ENCODE measurements around the gene KSR1.
"Not testable (repeated sequence)": the region's sequence is repeated elsewhere in the genome, so short reads cannot be mapped to it uniquely, and the experiment has no call there.

Gene KSR1

DNA sequence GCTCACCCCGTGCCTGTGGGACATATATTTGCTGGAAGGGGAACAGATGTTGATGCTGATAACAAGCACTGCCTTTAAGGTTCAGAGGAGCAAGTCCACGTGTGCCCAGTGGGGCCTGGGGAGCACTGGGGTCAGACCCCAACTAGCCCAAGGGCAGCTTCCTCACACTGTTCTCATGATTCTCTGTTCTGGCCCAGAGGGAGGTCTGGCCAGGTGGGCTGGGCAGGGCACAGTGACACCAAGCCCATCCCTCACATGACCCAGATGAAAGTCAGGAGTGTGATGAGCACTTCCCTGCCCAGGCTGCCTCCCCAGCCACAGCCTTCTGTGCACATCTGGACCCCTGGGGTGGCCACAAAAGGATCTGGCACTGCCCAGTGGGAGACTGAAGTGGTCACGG, 29.8 kb upstream of the KSR1 start:
- not testable (repeated sequence) for DNase-seq (ENCODE audit: low spot score)

GRCh38 chr17:27427166-27427862, 28.9 kb upstream of the KSR1 start:
- DNase-seq (ENCODE audit: low spot score) = not testable (repeated sequence)

- DNase-seq (ENCODE audit: low spot score) = no peak
Observed at GRCh38 chr17:27428781-27429505, 27.3 kb upstream of the KSR1 start.

DNA sequence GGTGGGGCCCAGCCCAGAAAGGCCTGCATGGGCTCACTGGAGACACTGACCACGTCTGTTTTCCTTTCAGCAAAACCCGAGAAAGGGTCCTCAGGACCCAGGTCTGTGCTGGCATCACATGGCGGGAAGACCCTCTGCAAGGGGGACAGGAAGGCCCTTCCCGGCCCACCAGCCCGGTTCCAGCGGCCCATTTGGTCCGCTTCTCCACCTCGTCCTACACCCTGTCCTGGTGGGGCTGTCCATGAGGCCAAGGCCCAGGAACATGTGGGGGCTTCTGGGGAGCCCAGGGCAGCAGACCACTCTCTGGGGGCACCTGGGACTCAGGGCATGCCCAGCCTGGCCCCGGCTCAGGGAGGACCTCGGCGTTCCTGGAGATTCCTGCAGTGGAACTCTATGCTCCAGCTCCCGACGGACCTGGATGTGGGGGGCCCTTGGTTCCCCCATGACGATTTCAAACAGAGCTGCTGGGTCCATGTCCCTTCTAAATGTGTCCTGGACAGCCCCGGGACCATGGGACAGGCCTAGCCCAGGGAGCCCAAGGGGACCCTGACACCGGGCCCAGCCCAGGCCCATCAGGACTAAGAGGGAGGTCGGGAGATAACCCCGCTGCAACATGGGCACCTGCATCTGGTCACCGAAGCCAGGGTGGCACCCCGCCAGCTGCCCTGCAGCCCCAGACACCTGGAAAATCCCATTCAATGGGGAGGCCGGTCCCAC, 26.4 kb upstream of the KSR1 start:
- DNase-seq (ENCODE audit: low spot score) = no peak

DNA sequence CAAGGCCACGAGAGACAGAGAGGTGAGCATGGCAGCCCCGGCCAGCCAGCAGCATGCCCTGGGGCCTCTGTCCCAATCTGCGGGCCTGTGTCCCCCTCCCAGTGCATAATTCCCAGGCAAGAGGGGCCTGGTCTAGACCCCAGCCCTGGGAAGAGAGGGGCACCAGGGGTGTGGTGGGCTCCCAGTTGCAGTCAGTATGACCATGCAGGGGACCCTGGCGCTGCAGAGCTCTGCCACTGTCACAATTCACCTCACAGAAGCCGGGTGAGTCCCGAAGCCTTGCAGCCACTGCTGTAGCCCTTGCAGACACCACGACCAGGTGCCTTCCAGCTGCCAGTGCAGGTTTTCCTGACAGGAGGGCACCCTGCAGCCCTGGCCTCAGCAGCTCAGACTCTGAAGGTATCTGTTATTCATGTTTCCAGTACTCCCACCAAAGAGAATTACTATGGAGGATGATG, 25.8 kb upstream of the KSR1 start:
- no peak for DNase-seq (ENCODE audit: low spot score)

DNA sequence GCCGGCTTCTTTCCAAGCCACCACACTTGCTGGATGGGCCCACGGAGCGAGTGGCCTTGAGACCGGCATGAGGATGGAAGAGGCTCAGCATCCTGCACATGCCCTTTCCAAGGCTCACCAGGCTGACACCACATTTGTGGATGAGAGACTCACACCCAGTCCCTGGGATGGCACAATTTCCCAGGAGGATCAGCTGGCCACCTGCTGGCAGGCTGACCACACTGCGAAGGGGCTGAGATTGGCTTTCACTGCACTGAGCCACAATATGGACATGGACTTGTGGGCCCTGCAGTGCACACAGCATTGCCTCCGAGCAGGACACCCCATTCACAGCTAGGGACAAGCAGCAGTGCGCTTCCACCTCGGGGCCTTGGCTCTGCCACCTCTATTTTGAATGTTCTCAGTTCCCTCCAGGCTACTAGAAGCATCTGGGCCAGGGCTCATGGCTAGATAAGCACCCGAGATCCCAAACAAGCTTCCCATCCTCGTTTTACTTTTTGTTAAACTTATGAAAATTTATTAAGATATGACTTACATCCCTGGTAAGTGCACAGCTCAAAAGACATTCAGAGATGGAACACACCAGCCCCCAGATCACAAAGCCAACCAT, 25.3 kb upstream of the KSR1 start:
- peak; percentile 55 for DNase-seq (ENCODE audit: low spot score)

GRCh38 chr17:27433521-27433920, 22.7 kb upstream of the KSR1 start:
- DNase-seq (ENCODE audit: low spot score) = no peak

DNA sequence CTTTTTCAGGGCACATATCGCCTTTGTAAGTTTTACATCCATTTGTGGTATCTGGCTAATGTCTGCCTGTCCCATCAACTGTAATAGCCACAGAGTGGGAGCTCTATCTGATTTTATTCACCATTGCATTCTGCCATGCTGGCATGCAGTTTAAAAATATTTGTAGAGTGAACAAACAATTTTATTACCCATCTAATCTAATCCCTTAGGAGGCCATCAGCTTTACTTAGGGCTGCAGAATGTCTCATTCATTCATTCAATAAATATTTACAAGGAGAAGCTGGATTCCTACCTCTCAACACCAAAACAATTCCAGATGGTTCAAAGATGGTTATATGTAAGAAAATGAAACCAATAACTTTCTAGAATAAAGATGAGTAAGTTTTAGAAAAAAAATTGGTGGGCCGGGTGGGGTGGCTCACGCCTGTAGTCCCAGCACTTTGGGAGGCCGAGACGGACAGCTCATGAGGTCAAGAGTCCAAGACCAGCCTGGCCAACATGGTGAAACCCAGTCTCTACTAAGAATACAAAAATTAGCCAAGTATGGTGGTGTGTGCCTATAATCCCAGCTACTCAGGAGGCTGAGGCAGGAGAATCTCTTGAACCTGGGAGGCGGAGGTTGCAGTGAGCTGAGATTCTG, 20.7 kb upstream of the KSR1 start:
- DNase-seq (ENCODE audit: low spot score) = not testable (repeated sequence)

DNA sequence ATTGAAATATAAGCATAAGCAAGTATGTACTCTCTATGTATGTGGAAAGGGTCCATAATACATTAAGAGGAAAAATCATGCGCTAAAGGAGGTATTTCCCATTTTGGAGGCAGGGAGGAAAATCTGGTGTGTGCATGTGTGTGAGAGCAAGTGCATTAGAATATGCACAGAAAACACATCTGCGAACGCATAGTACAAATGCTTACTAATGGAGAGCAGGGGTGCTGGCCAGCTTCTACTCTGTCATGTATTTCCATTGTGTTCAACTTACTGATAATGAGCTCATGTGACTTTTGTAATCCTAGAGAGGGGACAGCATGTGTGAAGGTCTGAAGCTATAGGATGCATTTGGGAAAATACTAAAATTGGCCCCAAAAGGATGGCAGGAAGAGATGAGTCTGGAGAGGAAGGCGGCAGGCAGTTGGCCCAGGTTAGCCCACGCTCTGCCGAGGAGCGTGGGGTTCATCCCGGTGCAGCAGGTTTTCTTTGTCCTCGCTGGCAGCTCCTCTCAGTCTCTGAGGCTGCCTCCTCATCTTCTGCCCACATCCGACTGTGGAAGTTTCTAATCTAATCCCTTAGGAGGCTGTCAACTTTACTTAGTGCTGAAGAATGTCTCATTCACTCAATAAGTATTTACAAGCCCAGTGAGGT, 17.8 kb upstream of the KSR1 start:
- DNase-seq (ENCODE audit: low spot score) = no peak

- DNase-seq (ENCODE audit: low spot score) = no peak
Observed at GRCh38 chr17:27439342-27439741, 16.9 kb upstream of the KSR1 start.

- no peak for DNase-seq (ENCODE audit: low spot score)
Observed at GRCh38 chr17:27442702-27443101, 13.5 kb upstream of the KSR1 start.

DNA sequence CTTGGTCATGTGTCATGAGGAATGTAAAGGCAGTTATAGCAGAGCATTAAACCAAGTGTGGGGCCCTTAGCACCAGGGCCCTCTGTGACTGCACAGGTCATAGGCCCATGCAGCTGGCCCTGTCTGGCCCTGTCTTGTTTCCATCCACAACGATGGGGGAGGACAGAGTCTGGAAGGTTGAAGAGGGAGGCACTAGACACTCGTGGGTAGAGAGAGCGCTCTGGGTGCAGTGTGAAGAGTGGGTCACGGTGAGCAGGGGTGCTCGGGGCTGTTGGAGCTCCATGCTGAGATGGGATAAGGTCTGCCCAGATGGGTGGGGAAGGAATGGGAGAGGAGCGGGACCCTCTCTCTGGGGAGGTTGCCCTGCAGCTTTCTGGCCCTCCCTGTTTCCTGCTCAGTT, 12.8 kb upstream of the KSR1 start:
- no peak for DNase-seq (ENCODE audit: low spot score)

- no peak for DNase-seq (ENCODE audit: low spot score)
Observed at GRCh38 chr17:27445971-27446370, 10.3 kb upstream of the KSR1 start.

- peak; percentile 62 for DNase-seq (ENCODE audit: low spot score)
Observed at GRCh38 chr17:27446569-27447301, 9.5 kb upstream of the KSR1 start.

- not testable (repeated sequence) for DNase-seq (ENCODE audit: low spot score)
Observed at GRCh38 chr17:27448534-27448933, 7.7 kb upstream of the KSR1 start.

GRCh38 chr17:27449541-27449940, 6.7 kb upstream of the KSR1 start:
- no peak for DNase-seq (ENCODE audit: low spot score)

DNA sequence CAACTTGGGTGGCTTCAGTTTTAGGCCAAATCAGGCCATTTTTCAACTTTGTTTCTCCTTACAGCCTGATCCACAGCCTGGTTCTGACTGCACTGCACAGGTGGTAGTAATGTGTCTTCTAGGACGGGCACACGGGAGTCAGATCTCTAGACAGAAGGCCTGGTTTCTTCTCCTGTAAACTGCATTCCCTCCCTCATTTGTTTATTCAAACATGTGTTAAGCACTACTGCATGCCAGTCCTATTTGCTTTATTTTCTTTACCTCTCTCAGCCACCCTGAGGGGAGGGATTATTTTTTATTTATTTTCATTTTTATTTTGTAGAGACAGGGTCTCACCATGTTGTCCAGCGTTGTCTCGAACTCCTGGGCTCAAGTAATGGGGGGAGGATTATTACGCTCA, 6.3 kb upstream of the KSR1 start:
- DNase-seq (ENCODE audit: low spot score) = no peak

DNA sequence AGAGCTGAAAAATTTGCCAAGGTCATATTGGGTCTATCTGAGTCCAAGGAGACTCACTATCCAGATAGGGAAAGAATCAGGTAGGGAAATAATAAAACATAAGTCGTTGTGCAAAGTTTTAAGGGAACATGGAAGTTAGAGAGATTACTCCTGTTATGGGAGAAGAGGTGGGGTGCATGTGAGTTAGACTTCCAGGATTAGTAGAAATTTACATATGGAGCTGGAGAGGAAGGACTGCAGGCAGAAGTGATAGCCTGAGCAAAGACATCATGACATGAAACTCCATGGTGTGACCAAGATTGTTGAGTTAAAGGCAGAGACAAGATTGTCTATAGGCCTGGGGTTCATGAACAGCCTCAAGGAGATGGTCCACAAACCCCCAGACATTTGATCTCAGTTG, 5.8 kb upstream of the KSR1 start:
- no peak for DNase-seq (ENCODE audit: low spot score)

DNA sequence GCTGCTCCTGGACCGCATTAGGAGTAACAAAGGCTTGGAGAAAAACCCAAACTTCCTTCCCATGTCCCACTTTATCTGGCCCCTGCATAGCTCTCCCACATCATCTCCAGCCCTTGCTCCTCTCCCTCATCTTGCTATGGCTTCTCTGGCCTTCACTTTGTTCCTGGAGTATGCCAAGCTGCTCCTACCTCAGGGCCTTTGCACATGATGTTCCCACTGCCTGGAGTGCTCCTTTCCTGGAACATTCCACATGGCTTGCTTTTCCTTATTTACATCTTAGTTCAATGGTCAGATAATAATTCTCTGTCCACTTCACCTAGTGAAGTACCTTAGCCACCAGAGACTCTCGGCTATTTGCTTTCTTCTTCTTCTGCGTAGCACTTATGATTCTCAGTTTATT, 4.3 kb upstream of the KSR1 start:
- DNase-seq (ENCODE audit: low spot score) = no peak

DNA sequence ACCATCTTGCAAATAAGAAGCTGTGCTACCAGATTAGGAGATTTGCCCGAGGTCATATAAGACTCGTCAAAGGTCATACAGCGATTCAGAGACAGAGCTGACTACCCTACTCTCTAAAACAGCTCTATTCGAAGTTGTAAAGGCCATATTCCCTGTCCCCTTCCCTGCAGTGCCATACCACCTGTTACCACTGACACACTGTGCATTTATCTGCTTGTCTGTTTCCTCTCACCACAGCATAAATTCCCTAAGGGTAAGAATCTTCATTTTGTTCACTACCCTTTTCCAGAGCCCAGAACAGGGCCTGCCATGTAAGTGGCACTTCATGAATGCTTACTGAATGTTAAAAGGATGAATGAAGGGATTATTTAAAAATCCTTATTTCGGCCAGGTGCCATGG, 3.4 kb upstream of the KSR1 start:
- DNase-seq (ENCODE audit: low spot score) = no peak

DNA sequence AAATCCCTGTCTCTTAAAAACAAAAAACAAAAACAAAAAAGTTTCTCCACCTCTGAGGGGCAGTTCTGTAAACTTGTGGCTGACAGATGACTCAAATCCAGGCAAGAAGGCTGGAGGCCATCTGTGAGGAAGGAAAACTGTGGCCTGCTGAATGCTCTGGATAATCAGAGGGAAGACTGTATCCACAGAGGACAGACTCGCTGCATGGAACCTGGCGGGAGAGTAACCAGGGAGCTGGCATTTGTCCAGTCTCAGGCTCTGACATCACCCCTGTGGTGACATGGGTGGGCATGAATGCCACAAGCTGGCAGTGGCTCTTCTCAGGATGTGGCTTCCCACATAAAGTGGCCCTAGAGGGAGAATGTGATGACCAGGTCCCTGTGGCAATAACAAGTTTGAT, 2.8 kb upstream of the KSR1 start:
- no peak for DNase-seq (ENCODE audit: low spot score)
